ENCODE results near the gene RNF135. TPM values are rescaled to one million over a fixed set of nuclear protein-coding genes. Genes with fewer than 3 reads are reported as not detected.

The RNF135 gene
- total and polyA plus RNA-seq, 10 of the 15 experiments (the other 5 are each of a cell fraction or from before 2014, with no cell fraction given) = 12.7 to 28.0 (median 18.7) TPM

DNA sequence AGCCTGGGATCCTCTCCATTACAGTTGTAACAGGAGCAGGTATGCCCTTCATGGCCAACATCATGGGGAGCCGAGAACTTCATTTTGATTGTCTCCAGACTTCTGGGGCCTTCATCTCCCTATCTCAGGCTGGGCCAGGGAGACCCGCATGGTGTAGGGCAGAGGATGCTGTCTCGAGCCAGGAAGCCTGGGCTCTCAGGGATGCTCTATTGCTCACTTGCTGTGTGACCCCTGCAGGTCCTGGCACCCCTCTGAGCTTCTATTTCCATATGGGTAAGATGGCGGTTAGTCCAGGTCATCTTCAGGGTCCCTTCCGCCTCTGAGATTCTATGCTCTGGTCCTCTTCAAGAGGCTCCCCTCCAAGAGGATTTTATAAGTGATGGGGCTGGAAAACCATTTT lies 20.6 kb upstream of the RNF135 start (continued):
- TF ChIP-seq, protein P1, sequence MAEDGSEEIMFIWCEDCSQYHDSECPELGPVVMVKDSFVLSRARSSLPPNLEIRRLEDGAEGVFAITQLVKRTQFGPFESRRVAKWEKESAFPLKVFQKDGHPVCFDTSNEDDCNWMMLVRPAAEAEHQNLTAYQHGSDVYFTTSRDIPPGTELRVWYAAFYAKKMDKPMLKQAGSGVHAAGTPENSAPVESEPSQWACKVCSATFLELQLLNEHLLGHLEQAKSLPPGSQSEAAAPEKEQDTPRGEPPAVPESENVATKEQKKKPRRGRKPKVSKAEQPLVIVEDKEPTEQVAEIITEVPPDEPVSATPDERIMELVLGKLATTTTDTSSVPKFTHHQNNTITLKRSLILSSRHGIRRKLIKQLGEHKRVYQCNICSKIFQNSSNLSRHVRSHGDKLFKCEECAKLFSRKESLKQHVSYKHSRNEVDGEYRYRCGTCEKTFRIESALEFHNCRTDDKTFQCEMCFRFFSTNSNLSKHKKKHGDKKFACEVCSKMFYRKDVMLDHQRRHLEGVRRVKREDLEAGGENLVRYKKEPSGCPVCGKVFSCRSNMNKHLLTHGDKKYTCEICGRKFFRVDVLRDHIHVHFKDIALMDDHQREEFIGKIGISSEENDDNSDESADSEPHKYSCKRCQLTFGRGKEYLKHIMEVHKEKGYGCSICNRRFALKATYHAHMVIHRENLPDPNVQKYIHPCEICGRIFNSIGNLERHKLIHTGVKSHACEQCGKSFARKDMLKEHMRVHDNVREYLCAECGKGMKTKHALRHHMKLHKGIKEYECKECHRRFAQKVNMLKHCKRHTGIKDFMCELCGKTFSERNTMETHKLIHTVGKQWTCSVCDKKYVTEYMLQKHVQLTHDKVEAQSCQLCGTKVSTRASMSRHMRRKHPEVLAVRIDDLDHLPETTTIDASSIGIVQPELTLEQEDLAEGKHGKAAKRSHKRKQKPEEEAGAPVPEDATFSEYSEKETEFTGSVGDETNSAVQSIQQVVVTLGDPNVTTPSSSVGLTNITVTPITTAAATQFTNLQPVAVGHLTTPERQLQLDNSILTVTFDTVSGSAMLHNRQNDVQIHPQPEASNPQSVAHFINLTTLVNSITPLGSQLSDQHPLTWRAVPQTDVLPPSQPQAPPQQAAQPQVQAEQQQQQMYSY (CRISPR knock-in tag; IDR thresholded peaks at IDR 0.05) = no peak
- TF ChIP-seq, protein P2, sequence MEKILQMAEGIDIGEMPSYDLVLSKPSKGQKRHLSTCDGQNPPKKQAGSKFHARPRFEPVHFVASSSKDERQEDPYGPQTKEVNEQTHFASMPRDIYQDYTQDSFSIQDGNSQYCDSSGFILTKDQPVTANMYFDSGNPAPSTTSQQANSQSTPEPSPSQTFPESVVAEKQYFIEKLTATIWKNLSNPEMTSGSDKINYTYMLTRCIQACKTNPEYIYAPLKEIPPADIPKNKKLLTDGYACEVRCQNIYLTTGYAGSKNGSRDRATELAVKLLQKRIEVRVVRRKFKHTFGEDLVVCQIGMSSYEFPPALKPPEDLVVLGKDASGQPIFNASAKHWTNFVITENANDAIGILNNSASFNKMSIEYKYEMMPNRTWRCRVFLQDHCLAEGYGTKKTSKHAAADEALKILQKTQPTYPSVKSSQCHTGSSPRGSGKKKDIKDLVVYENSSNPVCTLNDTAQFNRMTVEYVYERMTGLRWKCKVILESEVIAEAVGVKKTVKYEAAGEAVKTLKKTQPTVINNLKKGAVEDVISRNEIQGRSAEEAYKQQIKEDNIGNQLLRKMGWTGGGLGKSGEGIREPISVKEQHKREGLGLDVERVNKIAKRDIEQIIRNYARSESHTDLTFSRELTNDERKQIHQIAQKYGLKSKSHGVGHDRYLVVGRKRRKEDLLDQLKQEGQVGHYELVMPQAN (conservative IDR thresholded peaks at IDR 0.05) = no peak

DNA sequence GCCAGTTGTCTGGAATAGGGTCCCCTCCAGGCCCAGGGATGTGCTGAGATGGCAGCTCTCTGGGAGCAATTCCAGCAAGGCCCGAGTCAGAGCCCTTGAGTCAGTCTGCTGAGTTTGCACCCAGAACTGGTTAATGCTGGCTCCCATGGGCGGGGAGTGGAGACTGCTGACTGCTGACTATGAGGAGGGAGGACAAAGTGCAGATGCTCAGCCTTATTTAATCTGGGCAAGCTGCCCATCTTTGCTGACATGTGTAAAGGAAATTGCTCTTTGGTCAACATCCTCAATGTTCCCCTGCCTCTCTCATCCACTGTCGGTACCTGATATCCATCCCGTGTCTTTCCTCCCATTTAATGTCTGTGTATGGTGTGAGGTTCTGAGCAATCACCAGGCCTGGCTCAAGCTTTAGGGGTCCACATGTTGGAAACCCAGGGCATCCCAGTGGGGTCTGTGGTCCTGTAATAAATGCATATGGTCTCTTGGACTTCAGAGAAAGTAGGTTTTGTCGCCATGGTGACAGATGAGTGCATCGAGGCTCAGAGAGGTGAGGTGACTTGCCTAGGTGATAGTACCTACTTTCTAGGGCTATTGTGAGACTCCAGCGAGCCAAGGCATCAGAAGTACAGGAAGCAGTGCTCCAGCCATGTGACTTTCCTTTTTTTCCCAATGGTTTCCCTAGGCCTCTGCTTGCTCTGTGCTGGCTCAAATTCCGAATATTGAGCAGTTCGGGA lies 20.0 kb upstream of the RNF135 start:
- TF ChIP-seq TAF1 (IDR thresholded peaks at IDR 0.05; ENCODE audit: borderline replicate concordance, low read depth, low read length) = no peak
- TF ChIP-seq MEF2A (IDR thresholded peaks at IDR 0.05; ENCODE audit: insufficient read depth, low read depth, low read length) = no peak
- no peak for TF ChIP-seq MTA2 (IDR thresholded peaks at IDR 0.05; ENCODE audit: low read depth)
- H3K79me2 ChIP-seq (ENCODE audit: control insufficient read depth, insufficient read depth, low read length) = no peaks in the 10 kb centered on the region
- no peaks in the 10 kb centered on the region for H3K27me3 ChIP-seq (replicated peaks in 1 of 2; ENCODE audit: control insufficient read depth in 2 of 2, insufficient read depth in 2 of 2, low read length in 1 of 2)
- H3K4me2 ChIP-seq (ENCODE audit: control insufficient read depth, insufficient read depth) = no peak overlapping the region
- H3K4me3 ChIP-seq = no peak overlapping the region
- RAD21 ChIA-PET (ENCODE audit: unreplicated experiment) = no interaction called here
- FAIRE-seq = no peak
- no peaks in the 10 kb centered on the region for H3K9me3 ChIP-seq (replicated peaks; ENCODE audit: control insufficient read depth, insufficient read depth, low read length)
- no TSS peak for BruUV-seq (replicated peaks)
- no peaks in the 10 kb centered on the region for H3K36me3 ChIP-seq (ENCODE audit: control insufficient read depth in 2 of 2, insufficient read depth in 2 of 2, low read length in 1 of 2)
- WGBS (ENCODE audit: insufficient coverage, insufficient replicate concordance, low lambda C conversion rate, missing lambda C conversion rate) = 76% methylated on average over 9 of the region's 9 CpGs
- CTCF ChIA-PET = no interaction called here
- DNase-seq (ENCODE audit: low read depth, low spot score) = no peak
- in situ Hi-C loops (cut with MboI) (no loop called here), intact Hi-C loops (cut with micrococcal nuclease; ENCODE audit: unreplicated experiment) (no loop called here)
- no peak for ATAC-seq
- H2AFZ ChIP-seq (ENCODE audit: control insufficient read depth, low read depth, low read length) = no peak overlapping the region
- no peaks in the 10 kb centered on the region for H4K20me1 ChIP-seq (ENCODE audit: control insufficient read depth, insufficient read depth)
- POLR2A ChIA-PET = no interaction called here
- SMC1A ChIA-PET (ENCODE audit: uncharacterized antibody, unreplicated experiment) = interaction anchor here (1.2 kb wide), 1 partner anchor 10 kb away, joined by 5 read pairs; no protein-coding TSS in a partner anchor
- no peak overlapping the region for H3K9ac ChIP-seq (ENCODE audit: control insufficient read depth, insufficient read depth, low read length)
- H3K27ac ChIP-seq (ENCODE audit: control insufficient read depth, insufficient read depth) = no peak overlapping the region
- peaks cover 12% of the 10 kb centered on the region for H3K4me1 ChIP-seq (ENCODE audit: control insufficient read depth, insufficient read depth, low read length)

Measured in GM12878 (cell line).